Measurements from ENCODE around the gene AP5Z1. TPM values are rescaled to one million over a fixed set of nuclear protein-coding genes. Genes with fewer than 3 reads are reported as not detected.

Gene AP5Z1
- total and polyA plus RNA-seq, 2 donors (not counting 1 experiment from before 2014, with no cell fraction given), result 99.7 to 113 TPM

DNA sequence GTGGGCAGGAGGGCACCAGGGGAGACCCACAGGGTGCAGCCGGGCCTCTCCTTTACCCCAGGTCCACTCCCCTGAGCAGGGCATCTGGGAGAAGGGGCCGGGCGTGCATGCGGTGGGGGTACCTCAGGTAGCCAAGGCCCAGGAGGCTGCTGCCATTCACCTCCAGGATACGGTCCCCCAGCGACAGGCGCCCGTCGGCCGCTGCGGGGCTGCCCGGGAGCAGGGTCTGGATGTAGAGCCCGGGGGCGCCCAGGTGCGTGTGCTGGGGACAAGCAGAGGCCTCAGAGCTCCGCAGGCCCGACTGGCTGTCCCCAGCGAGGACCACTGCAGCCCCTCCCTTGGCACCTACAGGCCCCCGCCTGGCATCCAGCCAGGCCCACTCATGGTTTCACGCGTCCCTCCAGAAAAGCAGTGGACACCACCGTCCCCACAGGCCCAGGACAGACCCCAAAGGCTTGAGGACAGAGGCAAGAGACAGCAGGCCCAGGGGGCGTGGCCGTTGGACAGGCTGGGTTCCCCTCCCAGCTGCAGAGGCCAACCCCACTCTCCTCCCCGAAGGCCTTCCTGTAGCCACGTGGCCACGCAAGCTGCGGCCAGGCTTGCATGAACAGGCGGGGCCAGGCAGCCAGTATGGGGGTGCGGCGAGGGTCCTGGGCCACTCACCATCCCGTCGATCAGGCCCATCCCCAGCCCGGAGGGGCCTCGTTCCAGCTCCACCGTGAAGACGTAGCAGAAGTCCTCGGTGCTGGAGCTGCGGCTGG lies 24.3 kb downstream of the AP5Z1 start:
- H3K9me3 Mint-ChIP-seq (ENCODE audit: insufficient read depth), result no peaks in the 10 kb centered on the region
- Histone ChIP-seq H3K9ac (ENCODE audit: low read length) (no peak overlapping the region), H3K9me3 (ENCODE audit: control extremely low read depth in 1 of 3, control insufficient read depth in 2 of 3, insufficient read depth in 1 of 3, low read length in 2 of 3) (no peaks in the 10 kb centered on the region), H3K4me1 (ENCODE audit: control insufficient read depth in 2 of 2, insufficient read depth in 2 of 2, low read length in 2 of 2) (no peaks in the 10 kb centered on the region), H3K4me3 (ENCODE audit: control extremely low read depth in 1 of 5, extremely low read depth in 1 of 5, insufficient read depth in 1 of 5, low read depth in 2 of 5, low read length in 4 of 5) (no peak overlapping the region), H3K27ac (ENCODE audit: low read length in 2 of 2) (no peak overlapping the region), H2AFZ (ENCODE audit: insufficient read depth, low read depth, low read length, poor library complexity, severe bottlenecking) (no peak overlapping the region), H3K36me3 (replicated peaks in 1 of 2; ENCODE audit: control extremely low read depth in 1 of 2, control insufficient read depth in 1 of 2, extremely low read depth in 1 of 2, insufficient read depth in 2 of 2, low read length in 1 of 2) (no peaks in the 10 kb centered on the region), H3K27me3 (replicated peaks in 1 of 4; ENCODE audit: control extremely low read depth in 1 of 4, control insufficient read depth in 3 of 4, insufficient read depth in 4 of 4, low read length in 3 of 4) (no peaks in the 10 kb centered on the region), H3K4me2 (replicated peaks; ENCODE audit: low read depth, low read length, poor library complexity, severe bottlenecking) (no peak overlapping the region), H3K79me2 (ENCODE audit: control insufficient read depth, insufficient read depth, low read length) (no peaks in the 10 kb centered on the region), H4K20me1 (ENCODE audit: control insufficient read depth, insufficient read depth, low read length, poor library complexity, severe bottlenecking) (no peaks in the 10 kb centered on the region)
- 92% methylated on average over 39 of the region's 39 CpGs for WGBS (ENCODE audit: insufficient coverage)
- H3K4me3 Mint-ChIP-seq, result no peak overlapping the region
- ChIA-PET CTCF (interaction anchor here (0.5 to 4.6 kb wide), 5 partner anchors 10 to 286 kb away, joined by 3 to 54 read pairs (median 3); no protein-coding TSS in a partner anchor), POLR2A (no interaction called here)
- intact Hi-C loops (cut with micrococcal nuclease), result loop anchor here (10.0 kb wide), 1 partner anchor 175 kb away; no protein-coding TSS in a partner anchor
- TF ChIP-seq EZH2 (IDR thresholded peaks at IDR 0.05; ENCODE audit: borderline replicate concordance, insufficient read depth, low read depth, low read length, poor library complexity, severe bottlenecking), result no peak
- TF ChIP-seq, protein P1, sequence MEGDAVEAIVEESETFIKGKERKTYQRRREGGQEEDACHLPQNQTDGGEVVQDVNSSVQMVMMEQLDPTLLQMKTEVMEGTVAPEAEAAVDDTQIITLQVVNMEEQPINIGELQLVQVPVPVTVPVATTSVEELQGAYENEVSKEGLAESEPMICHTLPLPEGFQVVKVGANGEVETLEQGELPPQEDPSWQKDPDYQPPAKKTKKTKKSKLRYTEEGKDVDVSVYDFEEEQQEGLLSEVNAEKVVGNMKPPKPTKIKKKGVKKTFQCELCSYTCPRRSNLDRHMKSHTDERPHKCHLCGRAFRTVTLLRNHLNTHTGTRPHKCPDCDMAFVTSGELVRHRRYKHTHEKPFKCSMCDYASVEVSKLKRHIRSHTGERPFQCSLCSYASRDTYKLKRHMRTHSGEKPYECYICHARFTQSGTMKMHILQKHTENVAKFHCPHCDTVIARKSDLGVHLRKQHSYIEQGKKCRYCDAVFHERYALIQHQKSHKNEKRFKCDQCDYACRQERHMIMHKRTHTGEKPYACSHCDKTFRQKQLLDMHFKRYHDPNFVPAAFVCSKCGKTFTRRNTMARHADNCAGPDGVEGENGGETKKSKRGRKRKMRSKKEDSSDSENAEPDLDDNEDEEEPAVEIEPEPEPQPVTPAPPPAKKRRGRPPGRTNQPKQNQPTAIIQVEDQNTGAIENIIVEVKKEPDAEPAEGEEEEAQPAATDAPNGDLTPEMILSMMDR (IDR thresholded peaks at IDR 0.05), result no peak
- ATAC-seq (ENCODE audit: low read depth), result no peak
- no peaks in the 10 kb centered on the region for H3K4me1 Mint-ChIP-seq
- H3K27ac Mint-ChIP-seq, result no peak overlapping the region
- no peaks in the 10 kb centered on the region for H3K27me3 Mint-ChIP-seq
- DNase-seq, result no peak

DNA sequence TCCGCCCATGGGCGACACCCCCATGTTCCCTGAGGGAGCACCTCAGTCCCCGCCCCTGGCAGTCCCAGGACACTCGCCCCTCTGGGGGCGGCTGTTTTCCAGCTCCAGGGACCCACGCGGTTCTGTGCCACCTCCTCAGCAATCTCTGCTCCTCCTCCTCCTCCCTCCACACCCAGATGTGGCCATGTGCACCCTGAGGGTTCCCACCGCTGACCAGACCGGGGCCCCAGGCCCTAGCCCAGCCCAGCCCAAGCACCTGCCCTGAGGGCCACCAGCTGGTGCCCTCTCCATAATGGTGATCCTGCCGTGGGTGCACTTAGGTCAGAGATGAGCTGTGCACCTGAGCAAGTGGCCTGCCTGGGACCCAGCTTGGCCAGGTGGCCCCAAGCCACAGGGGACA lies 25.1 kb downstream of the AP5Z1 start:
- Mint-ChIP-seq H3K4me3 (no peak overlapping the region), H3K9me3 (ENCODE audit: insufficient read depth) (no peaks in the 10 kb centered on the region), H3K27me3 (no peaks in the 10 kb centered on the region), H3K4me1 (no peaks in the 10 kb centered on the region), H3K27ac (no peak overlapping the region)
- intact Hi-C loops (cut with micrococcal nuclease), result no loop called here
- Histone ChIP-seq H4K20me1 (ENCODE audit: control insufficient read depth, insufficient read depth, low read length, poor library complexity, severe bottlenecking) (no peaks in the 10 kb centered on the region), H3K4me2 (replicated peaks; ENCODE audit: low read depth, low read length, poor library complexity, severe bottlenecking) (no peak overlapping the region), H3K9me3 (ENCODE audit: control extremely low read depth in 1 of 3, control insufficient read depth in 2 of 3, insufficient read depth in 1 of 3, low read length in 2 of 3) (no peaks in the 10 kb centered on the region), H3K9ac (ENCODE audit: low read length) (no peak overlapping the region), H3K4me1 (ENCODE audit: control insufficient read depth in 2 of 2, insufficient read depth in 2 of 2, low read length in 2 of 2) (no peaks in the 10 kb centered on the region), H3K79me2 (ENCODE audit: control insufficient read depth, insufficient read depth, low read length) (no peaks in the 10 kb centered on the region), H3K4me3 (ENCODE audit: control extremely low read depth in 1 of 5, extremely low read depth in 1 of 5, insufficient read depth in 1 of 5, low read depth in 2 of 5, low read length in 4 of 5) (no peak overlapping the region), H3K36me3 (replicated peaks in 1 of 2; ENCODE audit: control extremely low read depth in 1 of 2, control insufficient read depth in 1 of 2, extremely low read depth in 1 of 2, insufficient read depth in 2 of 2, low read length in 1 of 2) (no peaks in the 10 kb centered on the region), H2AFZ (ENCODE audit: insufficient read depth, low read depth, low read length, poor library complexity, severe bottlenecking) (no peak overlapping the region), H3K27me3 (replicated peaks in 1 of 4; ENCODE audit: control extremely low read depth in 1 of 4, control insufficient read depth in 3 of 4, insufficient read depth in 4 of 4, low read length in 3 of 4) (no peaks in the 10 kb centered on the region), H3K27ac (ENCODE audit: low read length in 2 of 2) (no peak overlapping the region)
- DNase-seq, result no peak
- no peak for ATAC-seq (ENCODE audit: low read depth)
- ChIA-PET POLR2A (no interaction called here), CTCF (interaction anchor here (0.5 to 1.1 kb wide), 2 partner anchors 25 to 284 kb away, joined by 3 read pairs; no protein-coding TSS in a partner anchor)
- TF ChIP-seq EZH2 (IDR thresholded peaks at IDR 0.05; ENCODE audit: borderline replicate concordance, insufficient read depth, low read depth, low read length, poor library complexity, severe bottlenecking), result no peak
- TF ChIP-seq, protein P1 (IDR thresholded peaks at IDR 0.05), result no peak
- 92% methylated on average over 10 of the region's 10 CpGs for WGBS (ENCODE audit: insufficient coverage)

Measured in B cell (primary cell).